H1 (cell line): Measurements from ENCODE around the gene OXNAD1. TPM values are rescaled to one million over a fixed set of nuclear protein-coding genes. Genes with fewer than 3 reads are reported as not detected.

Experiments used
- SIX5 ChIP-seq: IDR thresholded peaks from 2 replicates; pipeline ENCODE4 v1.6.1; 2011; ENCODE audit warnings: mild to moderate bottlenecking, low read depth, low read length
- polyA plus RNA-seq, 7 experiments: library from polyadenylated mRNA; depleted of rRNA in 3 of 7; stranded (reverse) in 5 of 7; unstranded in 2 of 7; fragments of >200 nt in 5 of 7; fragments of 200-250 nt in 2 of 7; gene quantifications; 1 replicate in 5 of 7; 2 replicates in 1 of 7; 4 replicates in 1 of 7; pipeline versions ENCODE4 v1.2.1 to v1.2.3, GENCODE V29; 2011 to 2013; ENCODE audit warnings: missing spikeins in 2 of 7, mixed read lengths in 2 of 7
- total RNA-seq: library from RNA; stranded (reverse); fragmentation: NEBNext Ultra II Directional; extraction: Animal tissue kit (Norgen Biotek cat#: 25700); gene quantifications from 2 replicates; pipeline ENCODE4 v1.2.1, GENCODE V29; 2021

The OXNAD1 gene
- total and polyA plus RNA-seq, 2 of the 8 experiments (the other 6 are each of a cell fraction or from before 2014, with no cell fraction given): 14.9 to 24.8 TPM

DNA sequence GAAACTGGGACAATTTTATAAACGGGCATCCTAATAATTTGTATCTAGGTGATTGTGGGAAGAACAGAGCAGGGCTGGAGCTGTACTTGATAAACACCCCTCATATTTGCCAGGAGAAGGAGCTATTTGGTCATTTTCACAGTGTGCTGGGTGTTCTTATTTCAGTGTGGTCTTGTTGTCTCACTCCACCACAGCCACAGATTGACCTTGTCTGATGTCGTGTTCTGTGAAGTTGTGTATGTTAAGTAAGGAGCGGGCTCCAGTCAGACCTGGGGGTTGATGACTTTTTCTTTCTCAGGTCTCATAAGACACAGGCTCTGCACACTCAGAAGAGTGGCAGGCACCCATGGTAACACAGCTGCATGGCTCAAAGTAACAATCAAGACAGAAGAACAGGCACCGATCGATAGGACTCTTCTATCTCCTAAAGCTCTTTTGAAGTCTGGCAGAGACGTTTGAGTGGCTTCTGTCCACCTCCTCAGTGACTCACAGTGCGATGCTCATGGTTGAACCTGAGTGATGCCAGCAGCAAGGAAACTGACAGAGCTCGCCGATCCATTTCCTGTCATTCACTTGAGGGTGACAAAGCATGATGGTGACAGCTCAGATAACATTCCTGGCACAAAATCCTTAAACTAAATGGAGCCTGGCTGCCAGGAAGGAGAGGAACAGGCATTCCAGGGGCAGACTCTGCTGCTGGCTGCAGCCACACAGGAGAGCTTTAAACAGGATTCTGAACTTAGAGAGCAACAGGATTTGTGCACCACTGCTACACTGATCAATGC, 21.1 kb upstream of the OXNAD1 start (continued):
- no peak for TF ChIP-seq SIX5
